GM12872 (cell line): ENCODE measurements around the gene HSPA12A.

Source experiments
- TF ChIP-seq, protein P1 (sequence below): IDR thresholded peaks from 3 replicates; pipeline ENCODE4 v1.5.1; 2011; ENCODE audit warnings: low read depth, mild to moderate bottlenecking, low read length, moderate library complexity; ENCODE audit not compliant: insufficient read depth

Gene HSPA12A

DNA sequence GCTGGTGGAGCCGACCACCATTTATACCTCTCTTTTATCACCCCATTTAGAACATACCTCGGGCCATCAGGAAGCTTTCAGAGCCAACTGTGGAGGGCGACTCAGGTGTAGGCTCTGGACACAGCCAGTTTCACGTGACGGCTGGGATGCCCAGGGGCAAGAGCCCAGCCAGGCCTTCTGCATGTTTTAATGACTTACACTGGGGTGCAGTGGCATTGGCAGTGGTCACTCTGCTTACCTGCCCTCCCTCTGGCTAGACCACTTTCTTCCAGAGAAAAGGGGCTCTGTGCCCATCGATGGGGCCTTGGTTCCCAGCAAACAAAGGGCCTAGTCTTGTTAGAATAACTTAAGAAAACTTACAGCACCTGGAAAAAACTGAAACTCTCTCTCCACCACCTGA lies 71.7 kb downstream of the HSPA12A start:
- TF ChIP-seq, protein P1, sequence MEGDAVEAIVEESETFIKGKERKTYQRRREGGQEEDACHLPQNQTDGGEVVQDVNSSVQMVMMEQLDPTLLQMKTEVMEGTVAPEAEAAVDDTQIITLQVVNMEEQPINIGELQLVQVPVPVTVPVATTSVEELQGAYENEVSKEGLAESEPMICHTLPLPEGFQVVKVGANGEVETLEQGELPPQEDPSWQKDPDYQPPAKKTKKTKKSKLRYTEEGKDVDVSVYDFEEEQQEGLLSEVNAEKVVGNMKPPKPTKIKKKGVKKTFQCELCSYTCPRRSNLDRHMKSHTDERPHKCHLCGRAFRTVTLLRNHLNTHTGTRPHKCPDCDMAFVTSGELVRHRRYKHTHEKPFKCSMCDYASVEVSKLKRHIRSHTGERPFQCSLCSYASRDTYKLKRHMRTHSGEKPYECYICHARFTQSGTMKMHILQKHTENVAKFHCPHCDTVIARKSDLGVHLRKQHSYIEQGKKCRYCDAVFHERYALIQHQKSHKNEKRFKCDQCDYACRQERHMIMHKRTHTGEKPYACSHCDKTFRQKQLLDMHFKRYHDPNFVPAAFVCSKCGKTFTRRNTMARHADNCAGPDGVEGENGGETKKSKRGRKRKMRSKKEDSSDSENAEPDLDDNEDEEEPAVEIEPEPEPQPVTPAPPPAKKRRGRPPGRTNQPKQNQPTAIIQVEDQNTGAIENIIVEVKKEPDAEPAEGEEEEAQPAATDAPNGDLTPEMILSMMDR: no peak

DNA sequence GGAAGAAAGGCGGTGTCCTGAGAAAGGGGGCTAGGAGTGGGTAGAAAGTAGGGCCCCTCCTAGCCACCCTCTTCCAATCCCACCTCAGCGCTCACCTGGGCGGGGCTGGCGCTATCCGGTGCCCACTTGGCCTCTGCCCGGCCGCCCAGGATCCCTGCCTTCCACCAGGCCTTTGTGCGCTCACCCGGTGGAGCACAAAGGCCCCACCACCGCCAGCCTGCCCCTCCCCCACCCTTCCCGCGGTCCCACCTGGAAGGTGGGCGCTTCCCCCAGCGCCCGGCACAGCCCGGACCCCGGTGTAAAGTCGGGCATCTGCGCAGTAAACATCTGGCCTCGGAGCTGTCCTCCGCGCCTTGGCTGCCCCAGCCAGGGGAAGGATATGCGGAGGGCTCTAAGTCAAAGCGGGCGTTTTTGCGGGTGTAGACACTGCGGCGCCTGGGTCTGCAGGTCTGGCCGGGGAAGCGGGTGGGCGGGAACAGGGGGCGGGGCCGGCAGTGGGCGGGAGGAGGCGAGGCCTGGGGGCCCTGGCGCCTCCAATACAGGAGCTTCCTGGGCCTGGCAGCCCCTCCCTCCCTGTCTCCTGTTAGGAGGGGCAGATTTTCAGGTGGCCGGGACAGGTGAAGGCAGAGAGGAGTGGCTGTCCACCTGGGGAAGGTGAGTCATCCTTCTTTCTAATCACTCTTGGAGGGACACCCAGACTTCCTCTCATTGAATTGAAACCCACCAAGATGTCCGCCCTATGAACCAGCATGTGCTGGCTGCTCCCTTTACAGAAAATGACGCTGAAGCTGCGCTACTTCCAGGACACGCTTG lies 72.3 kb downstream of the HSPA12A start:
- TF ChIP-seq, protein P1: no peak

DNA sequence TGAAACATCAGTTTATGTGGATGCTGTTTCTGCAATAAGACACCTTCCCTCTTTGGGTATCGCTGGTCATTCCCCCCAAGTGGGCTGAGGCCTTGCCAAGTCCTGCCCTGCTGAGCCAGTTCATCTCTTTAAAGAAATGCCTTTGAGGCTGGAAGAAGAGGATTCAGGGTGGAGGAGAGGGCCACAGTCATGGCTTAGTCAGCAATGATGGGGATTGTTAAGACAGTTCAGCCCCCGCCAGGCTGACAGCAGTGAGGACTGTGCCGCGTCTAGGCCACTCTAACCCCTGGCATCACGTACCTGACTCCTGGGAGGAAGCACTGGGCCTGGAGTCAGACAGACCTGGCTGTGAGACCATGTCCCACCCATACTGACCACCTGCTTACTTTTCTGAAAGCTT lies 73.3 kb downstream of the HSPA12A start:
- TF ChIP-seq, protein P1: no peak

DNA sequence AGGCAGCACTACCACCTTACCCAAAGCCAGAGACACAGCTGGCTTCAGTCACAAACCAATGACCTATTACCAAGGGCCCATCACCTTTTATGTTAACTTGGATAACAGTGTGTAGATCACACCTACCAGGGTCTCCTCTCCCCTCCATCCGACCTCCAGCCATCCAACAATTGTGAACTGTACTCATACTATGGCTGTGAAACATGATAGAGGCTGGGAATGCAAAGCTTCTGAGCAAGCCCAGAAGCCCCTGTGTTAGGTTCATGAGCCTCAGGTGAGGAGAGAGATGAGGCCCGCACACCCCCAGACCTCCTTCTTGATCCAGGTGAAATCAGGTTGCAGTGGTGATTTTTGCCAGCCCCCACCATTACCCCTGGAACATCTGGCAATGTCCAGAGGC lies 73.9 kb downstream of the HSPA12A start:
- TF ChIP-seq, protein P1: no peak

DNA sequence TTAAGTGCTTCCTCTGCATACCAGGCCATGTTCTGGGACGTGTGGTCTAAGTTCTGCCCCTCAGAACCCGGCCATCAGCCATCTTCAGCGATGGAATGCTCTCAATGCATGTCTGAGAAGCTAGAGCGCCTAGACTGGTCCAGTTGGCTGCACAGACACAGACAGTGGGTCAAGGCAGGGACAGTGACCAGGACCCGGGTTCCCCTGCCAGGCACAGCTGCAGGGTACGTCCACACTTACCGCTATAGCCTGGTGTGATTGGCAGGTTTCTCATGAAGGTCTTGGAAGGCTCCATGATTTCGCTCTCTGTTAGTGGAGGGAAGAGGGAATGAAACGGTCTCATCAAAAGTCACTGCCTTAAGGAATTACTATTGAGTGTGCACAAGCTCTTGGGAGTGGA lies 74.3 kb downstream of the HSPA12A start:
- TF ChIP-seq, protein P1: no peak

DNA sequence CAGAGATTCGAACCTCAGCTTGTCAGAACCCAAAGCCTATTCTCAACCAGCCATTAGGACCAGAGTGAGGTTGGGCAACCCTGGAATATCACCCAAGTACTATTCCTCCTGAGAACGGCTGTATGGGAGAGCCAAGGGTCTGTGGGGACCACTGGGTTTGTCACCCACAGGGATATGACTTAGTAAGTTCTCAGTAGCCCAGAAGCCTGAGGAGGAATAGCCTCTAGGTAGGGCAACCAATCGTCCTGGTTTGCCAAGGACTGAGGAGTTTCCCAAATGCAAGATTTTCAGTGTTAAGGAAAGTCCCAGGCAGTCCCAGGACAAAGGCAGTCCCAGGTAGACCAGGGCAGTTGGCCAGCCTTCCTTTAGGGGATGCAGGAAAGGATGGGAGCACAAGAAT lies 74.9 kb downstream of the HSPA12A start:
- TF ChIP-seq, protein P1: no peak

DNA sequence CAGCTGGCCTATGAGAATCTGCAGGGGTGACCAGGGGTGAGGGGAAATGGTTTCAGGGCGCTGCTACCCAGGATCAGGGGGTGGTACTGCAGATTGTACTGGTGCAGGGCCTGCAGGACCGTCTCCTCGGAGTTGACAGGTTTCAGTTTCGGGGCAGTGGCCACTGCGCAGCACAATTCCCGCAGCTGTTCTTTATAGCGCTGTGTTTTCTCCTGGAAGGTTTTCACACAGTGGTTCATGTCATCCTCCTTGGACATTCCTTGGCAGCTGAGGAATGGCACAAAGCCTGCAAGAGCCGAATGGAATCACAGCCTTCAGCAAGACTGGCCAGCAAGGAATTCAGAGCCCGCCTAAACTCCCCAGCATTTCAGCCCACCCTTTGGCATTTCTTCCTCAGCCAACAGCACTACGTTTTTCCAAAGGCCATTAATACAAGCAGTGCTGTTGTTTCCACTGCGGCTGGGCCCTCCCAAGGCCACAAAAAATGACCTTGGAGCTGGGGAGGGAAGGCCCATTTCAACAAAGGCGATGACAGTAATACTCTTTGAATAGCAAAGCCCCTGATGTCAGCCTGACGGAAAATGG lies 76.7 kb downstream of the HSPA12A start:
- TF ChIP-seq, protein P1: no peak
